GM18517 (cell line): ENCODE data around the gene SLC19A1.

Experiments
- ATAC-seq: cut with Tn5 transposase; IDR thresholded peaks from one replicate; pipeline ENCODE4 v1.9.1; 2021; ENCODE audit warnings: mild to moderate bottlenecking, moderate library complexity; ENCODE audit not compliant: unreplicated experiment

SLC19A1 gene

GRCh38 chr21:45496968-45497845 is 45.0 kb downstream of the SLC19A1 start:
- no peak for ATAC-seq

- no peak for ATAC-seq
These were observed 45.9 kb downstream of the SLC19A1 start for GRCh38 chr21:45496151-45496967.

- ATAC-seq, result no peak
These were observed 47.2 kb downstream of the SLC19A1 start for GRCh38 chr21:45494851-45495680.

GRCh38 chr21:45494135-45494850 is 47.9 kb downstream of the SLC19A1 start:
- no peak for ATAC-seq

- no peak for ATAC-seq
These were observed 48.7 kb downstream of the SLC19A1 start for GRCh38 chr21:45493401-45494001.

- ATAC-seq, result no peak
These were observed 49.5 kb downstream of the SLC19A1 start for GRCh38 chr21:45492765-45493164.

GRCh38 chr21:45491623-45492022 is 50.6 kb downstream of the SLC19A1 start:
- no peak for ATAC-seq

GRCh38 chr21:45491056-45491455 is 51.2 kb downstream of the SLC19A1 start:
- ATAC-seq, result no peak

- no peak for ATAC-seq
These were observed 52.0 kb downstream of the SLC19A1 start for GRCh38 chr21:45490049-45490731.

- no peak for ATAC-seq
These were observed 52.6 kb downstream of the SLC19A1 start for GRCh38 chr21:45489722-45489982.

- no peak for ATAC-seq
These were observed 53.1 kb downstream of the SLC19A1 start for GRCh38 chr21:45488931-45489721.

GRCh38 chr21:45487891-45488600 is 54.2 kb downstream of the SLC19A1 start:
- no peak for ATAC-seq

- ATAC-seq, result no peak
These were observed 55.0 kb downstream of the SLC19A1 start for GRCh38 chr21:45487161-45487806.

- no peak for ATAC-seq
These were observed 55.6 kb downstream of the SLC19A1 start for GRCh38 chr21:45486443-45487160.

GRCh38 chr21:45485686-45486442 is 56.4 kb downstream of the SLC19A1 start:
- ATAC-seq, result no peak

GRCh38 chr21:45484318-45484717 is 57.9 kb downstream of the SLC19A1 start:
- no peak for ATAC-seq
